OCI-LY3 (cell line): Measurements from ENCODE around the gene TCEA2.

Source experiments
- EZH2phosphoT487 ChIP-seq: fragments of 200-600 bp; shearing (Covaris generic); IDR thresholded peaks from 2 replicates; pipeline ENCODE4 v1.6.1; 2018; ENCODE audit warnings: antibody characterized with exemption, mixed run types, low read depth
- TF ChIP-seq, protein P1 (sequence below): fragments of 200-600, 300-600 bp; sonication (generic); IDR thresholded peaks from 2 replicates; pipeline ENCODE4 v1.5.1; 2014; ENCODE audit warnings: antibody characterized with exemption, low read length, low read depth

DNA sequence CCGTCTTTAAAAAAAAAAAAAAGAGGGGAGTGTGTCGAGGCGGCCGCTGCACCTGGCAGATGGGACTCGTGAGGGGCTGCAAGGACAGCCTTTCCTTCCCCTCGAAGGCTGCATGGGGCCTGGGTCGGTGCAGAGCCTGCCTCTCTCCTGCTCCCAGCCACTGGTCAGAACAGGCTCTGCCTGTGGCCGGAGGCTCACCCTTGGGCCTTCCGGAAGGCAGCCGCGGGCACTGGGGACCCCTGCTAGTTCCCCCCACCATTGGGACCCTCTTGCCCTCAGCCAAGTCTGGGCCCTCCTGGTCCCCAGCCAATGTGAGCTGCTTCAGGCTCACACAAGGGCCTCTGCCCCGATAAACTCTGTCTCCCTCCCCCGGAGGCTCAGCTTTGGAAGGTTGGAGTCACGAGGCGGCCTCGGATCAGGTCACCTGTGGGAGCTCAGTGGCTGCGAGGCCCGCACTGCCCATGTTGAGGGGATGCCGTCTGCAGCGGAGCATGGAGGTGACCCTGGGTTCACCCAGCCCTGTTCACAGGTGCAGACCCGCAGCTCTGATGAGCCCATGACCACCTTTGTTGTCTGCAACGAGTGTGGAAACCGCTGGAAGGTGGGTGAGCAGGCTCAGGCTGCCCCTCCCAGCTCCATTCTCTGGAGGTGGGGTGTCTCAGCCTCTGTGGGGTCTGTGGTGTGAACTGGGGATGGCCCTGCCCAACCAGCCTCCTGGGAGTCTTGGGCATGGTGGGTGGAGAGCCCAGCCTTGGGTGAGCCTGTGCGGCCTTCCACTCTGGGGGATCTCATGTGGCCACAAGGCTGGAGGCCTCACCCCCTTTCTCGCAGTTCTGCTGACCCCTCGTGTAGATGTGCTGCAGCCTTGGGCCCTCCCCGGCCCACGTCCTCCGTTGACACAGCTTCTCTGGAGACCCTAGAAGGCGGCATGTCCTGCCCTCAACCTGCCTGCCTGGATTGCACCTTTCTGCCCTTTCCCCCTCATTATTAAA, 8.6 kb downstream of the TCEA2 start:
- TF ChIP-seq, protein P1, sequence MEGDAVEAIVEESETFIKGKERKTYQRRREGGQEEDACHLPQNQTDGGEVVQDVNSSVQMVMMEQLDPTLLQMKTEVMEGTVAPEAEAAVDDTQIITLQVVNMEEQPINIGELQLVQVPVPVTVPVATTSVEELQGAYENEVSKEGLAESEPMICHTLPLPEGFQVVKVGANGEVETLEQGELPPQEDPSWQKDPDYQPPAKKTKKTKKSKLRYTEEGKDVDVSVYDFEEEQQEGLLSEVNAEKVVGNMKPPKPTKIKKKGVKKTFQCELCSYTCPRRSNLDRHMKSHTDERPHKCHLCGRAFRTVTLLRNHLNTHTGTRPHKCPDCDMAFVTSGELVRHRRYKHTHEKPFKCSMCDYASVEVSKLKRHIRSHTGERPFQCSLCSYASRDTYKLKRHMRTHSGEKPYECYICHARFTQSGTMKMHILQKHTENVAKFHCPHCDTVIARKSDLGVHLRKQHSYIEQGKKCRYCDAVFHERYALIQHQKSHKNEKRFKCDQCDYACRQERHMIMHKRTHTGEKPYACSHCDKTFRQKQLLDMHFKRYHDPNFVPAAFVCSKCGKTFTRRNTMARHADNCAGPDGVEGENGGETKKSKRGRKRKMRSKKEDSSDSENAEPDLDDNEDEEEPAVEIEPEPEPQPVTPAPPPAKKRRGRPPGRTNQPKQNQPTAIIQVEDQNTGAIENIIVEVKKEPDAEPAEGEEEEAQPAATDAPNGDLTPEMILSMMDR, result no peak
- no peak for TF ChIP-seq EZH2phosphoT487
